Thyroid gland (tissue), 4 donors: ENCODE measurements around the gene FAM237A. TPM values are rescaled to one million over a fixed set of nuclear protein-coding genes. Genes with fewer than 3 reads are reported as not detected.

Source experiments
- DNase-seq, 2 donors: peaks; one replicate each; pipeline ENCODE4 v3.0.0-alpha.2; 2019
- H3K27ac ChIP-seq, 3 donors: fragments of 200-600 bp; sonication (generic); 1 replicate in 2 of 3; 2 replicates in 1 of 3; pipeline ENCODE4 v1.5.1; 2016 to 2019; ENCODE audit warnings: mild to moderate bottlenecking in 1 of 3, moderate library complexity in 1 of 3
- H3K27me3 ChIP-seq: fragments of 200-600 bp; sonication (generic); one replicate; pipeline ENCODE4 v1.5.1; 2019
- H3K36me3 ChIP-seq, 2 donors: fragments of 200-600 bp; sonication (generic); one replicate each; pipeline ENCODE4 v1.5.1; 2016 to 2019
- H3K4me1 ChIP-seq, 2 donors: fragments of 200-600 bp; sonication (generic); one replicate each; pipeline ENCODE4 v1.5.1; 2017 to 2019
- H3K4me3 ChIP-seq, 3 donors: fragments of 200-600 bp; sonication (generic); replicated peaks in 1 of 3; 1 replicate in 2 of 3; 2 replicates in 1 of 3; pipeline ENCODE4 v1.5.1; 2016; ENCODE audit warnings: mild to moderate bottlenecking in 1 of 3
- H3K9me3 ChIP-seq: fragments of 200-600 bp; sonication (generic); one replicate; pipeline ENCODE4 v1.5.1; 2017
- CTCF ChIP-seq, 6 experiments: fragments of 200-600 bp in 3 of 6; fragments of 450-650 bp in 3 of 6; sonication (generic) in 3 of 6; IDR thresholded peaks; one replicate each; pipeline ENCODE4 v1.5.1; 2016 to 2019; ENCODE audit warnings: antibody characterized with exemption in 6 of 6, mild to moderate bottlenecking in 2 of 6, inconsistent platforms in 1 of 6, moderate library complexity in 1 of 6
- POLR2A ChIP-seq, 2 donors: fragments of 450-650 bp; IDR thresholded peaks; one replicate each; pipeline ENCODE4 v1.6.1; 2017; ENCODE audit warnings: antibody characterized with exemption in 2 of 2, mild to moderate bottlenecking in 2 of 2, moderate library complexity in 1 of 2
- WGBS, 2 donors: methylation state at CpG; one replicate each; pipeline ENCODE4 v1.1.5; 2017; 5-methylcytosine and 5-hydroxymethylcytosine counted together
- intact Hi-C: fragments of 100-400 bp; cut with DNase I; formaldehyde crosslinking; loops from one replicate; pipeline ENCODE4 v1.15.1; 2023
- total RNA-seq, 4 donors: library from RNA; depleted of rRNA; stranded (reverse); fragments of >200 nt; gene quantifications; one replicate each; pipeline ENCODE4 v1.2.3, GENCODE V29; 2016

FAM237A gene
- total RNA-seq, 4 donors from 2014 or later, result not detected

GRCh38 chr2:206696910-206697309 lies 54.6 kb downstream of the FAM237A start:
- intact Hi-C loops, result loop anchor here (10.0 kb wide), 1 partner anchor 778 kb away; no protein-coding TSS in a partner anchor
- H3K36me3 ChIP-seq, result no peaks in the 10 kb centered on the region
- H3K4me3 ChIP-seq, result no peak overlapping the region
- H3K9me3 ChIP-seq, result no peaks in the 10 kb centered on the region
- TF ChIP-seq POLR2A (IDR thresholded peaks at IDR 0.05) (no peak), CTCF (IDR thresholded peaks at IDR 0.05) (no peak)
- no peaks in the 10 kb centered on the region for H3K4me1 ChIP-seq
- no peak for DNase-seq
- H3K27me3 ChIP-seq, result no peaks in the 10 kb centered on the region
- H3K27ac ChIP-seq, result no peak overlapping the region

- TF ChIP-seq CTCF (IDR thresholded peaks at IDR 0.05) (no peak), POLR2A (IDR thresholded peaks at IDR 0.05) (no peak)
- intact Hi-C loops, result loop anchor here (10.0 kb wide), 1 partner anchor 776 kb away; no protein-coding TSS in a partner anchor
- WGBS, 2 donors, result 76% methylated on average over 3 of the region's 3 CpGs
Observed at GRCh38 chr2:206698811-206699210, 56.5 kb downstream of the FAM237A start.

More at GRCh38 chr2:206698811-206699210, 56.5 kb downstream of the FAM237A start:
- Histone ChIP-seq H3K4me3 (no peak overlapping the region), H3K27me3 (no peaks in the 10 kb centered on the region), H3K9me3 (no peaks in the 10 kb centered on the region), H3K36me3 (no peaks in the 10 kb centered on the region), H3K27ac (no peak overlapping the region), H3K4me1 (no peaks in the 10 kb centered on the region)
- no peak for DNase-seq

Other genes with a start within 250 kb of the FAM237A start
- 1 to 10 TPM in 2 of 4 donors, under 1 TPM in 2; 0.20 to 3.0 (median 0.65) TPM for gene ADAM23, start 199.0 kb upstream of the FAM237A start, total RNA-seq
- gene DYTN, start 75.9 kb downstream of the FAM237A start, total RNA-seq, result not detected
- gene MDH1B, start 122.8 kb downstream of the FAM237A start, total RNA-seq, result 10 to 100 TPM in 2 of 4 donors, 1 to 10 TPM in 2; 5.0 to 15.5 (median 11.5) TPM
- gene FASTKD2, start 123.1 kb downstream of the FAM237A start, total RNA-seq, result 10 to 100 TPM; 39.2 to 67.0 (median 46.2) TPM